GM13976 (cell line): ENCODE results near the gene TLCD3B.

Experiments
- DNase-seq: peaks from one replicate; pipeline ENCODE4 v3.0.0; 2012; ENCODE audit warnings: low spot score
- CTCF ChIP-seq: IDR thresholded peaks from 2 replicates; pipeline ENCODE4 v1.5.1; 2012; ENCODE audit warnings: borderline replicate concordance, mild to moderate bottlenecking; ENCODE audit not compliant: insufficient read depth; ENCODE audit errors: extremely low read depth, missing control alignments, control extremely low read depth
- in situ Hi-C: fragments of 300-500 bp; cut with MboI; formaldehyde crosslinking; loops from one replicate; pipeline ENCODE4 v1.12.0; 2022; ENCODE audit warnings: low sequenced_read_pairs, mixed read lengths, inconsistent platforms; ENCODE audit not compliant: unreplicated experiment

Gene TLCD3B

GRCh38 chr16:30060836-30061554, 29.9 kb upstream of the TLCD3B start:
- TF ChIP-seq CTCF = no peak
- in situ Hi-C loops = no loop called here
- DNase-seq = no peak

- in situ Hi-C loops = no loop called here
- no peak for DNase-seq
- no peak for TF ChIP-seq CTCF
Measured at GRCh38 chr16:30060346-30060745, 29.3 kb upstream of the TLCD3B start.

- peak; percentile 83 for TF ChIP-seq CTCF
- in situ Hi-C loops = no loop called here
- peak; percentile 75 for DNase-seq
Measured at GRCh38 chr16:30054959-30055553, 24.0 kb upstream of the TLCD3B start.

- no peak for TF ChIP-seq CTCF
- in situ Hi-C loops = no loop called here
Measured at GRCh38 chr16:30054451-30054850, 23.4 kb upstream of the TLCD3B start.

GRCh38 chr16:30053376-30054015, 22.4 kb upstream of the TLCD3B start:
- DNase-seq = no peak
- no peak for TF ChIP-seq CTCF
- in situ Hi-C loops = no loop called here

More at GRCh38 chr16:30054451-30054850, 23.4 kb upstream of the TLCD3B start:
- no peak for DNase-seq

GRCh38 chr16:30052671-30053372, 21.8 kb upstream of the TLCD3B start:
- TF ChIP-seq CTCF = no peak
- DNase-seq = peak; percentile 98
- in situ Hi-C loops = no loop called here
